ENCODE data around the gene MICB. TPM values are rescaled to one million over a fixed set of nuclear protein-coding genes. Genes with fewer than 3 reads are reported as not detected.

The MICB gene
- total and polyA plus RNA-seq, 2 of the 8 experiments (the other 6 are each of a cell fraction or from before 2014, with no cell fraction given): 16.2 to 25.3 TPM

DNA sequence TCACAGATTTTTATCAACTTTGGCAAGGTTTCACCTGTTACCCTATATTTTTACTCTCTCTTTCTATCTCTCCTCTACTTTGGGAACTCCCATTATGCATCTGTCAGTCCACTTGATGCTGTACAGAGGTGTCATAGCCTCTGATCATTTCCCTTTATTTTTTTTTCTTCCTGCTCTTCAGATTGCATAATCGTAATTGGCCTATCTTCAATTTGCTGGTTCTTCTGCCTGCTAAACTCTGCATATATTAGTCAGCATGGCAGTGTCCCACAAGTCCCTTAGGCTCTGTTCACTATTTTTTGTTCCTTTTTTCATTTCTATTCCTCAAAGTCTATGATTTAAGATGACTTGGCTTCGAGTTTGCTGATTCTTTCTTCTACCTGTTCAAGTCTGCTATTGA is 44.7 kb upstream of the MICB start:
- Histone ChIP-seq H3K79me1 (ENCODE audit: low read depth, low read length) (no peaks in the 10 kb centered on the region), H4K91ac (replicated peaks; ENCODE audit: insufficient read length, low read length) (no peak overlapping the region), H2AK5ac (ENCODE audit: low read depth, low read length) (no peak overlapping the region), H3K27me3 (replicated peaks in 1 of 4; ENCODE audit: control insufficient read depth in 3 of 4, extremely low read depth in 1 of 4, insufficient read depth in 3 of 4, low read length in 3 of 4) (no peaks in the 10 kb centered on the region), H4K20me1 (replicated peaks in 1 of 2; ENCODE audit: control insufficient read depth in 1 of 2, insufficient read depth in 2 of 2, low read length in 2 of 2) (no peaks in the 10 kb centered on the region), H3K18ac (ENCODE audit: extremely low read depth, low read length) (no peak overlapping the region), H3K14ac (ENCODE audit: insufficient read length) (no peak overlapping the region), H2BK12ac (ENCODE audit: low read depth, low read length) (no peak overlapping the region), H3K4ac (replicated peaks; ENCODE audit: insufficient read length, low read depth, low read length) (no peak overlapping the region), H3K4me1 (replicated peaks in 1 of 4; ENCODE audit: control insufficient read depth in 3 of 4, insufficient read depth in 4 of 4, low read length in 3 of 4) (peaks cover 0 to 3% (median 0%) of the 10 kb centered on the region in 4 experiments; a peak in 1 of 7 replicates), H3K4me3 (ENCODE audit: extremely low read depth in 1 of 4, insufficient read depth in 2 of 4, low read depth in 3 of 4, low read length in 4 of 4) (no peak overlapping the region), H3K4me2 (ENCODE audit: insufficient read depth in 1 of 2, low read depth in 2 of 2, low read length in 2 of 2) (no peak overlapping the region), H3K9ac (replicated peaks in 1 of 4; ENCODE audit: extremely low read depth in 1 of 4, low read depth in 3 of 4, low read length in 3 of 4) (no peak overlapping the region), H3K56ac (replicated peaks; ENCODE audit: insufficient read length, low read depth, low read length) (no peak overlapping the region), H4K8ac (ENCODE audit: extremely low read depth, insufficient read depth, low read length) (no peak overlapping the region), H3K36me3 (ENCODE audit: control insufficient read depth in 2 of 4, insufficient read depth in 4 of 4, low read length in 3 of 4) (no peaks in the 10 kb centered on the region), H4K5ac (ENCODE audit: insufficient read length, low read depth, low read length) (no peak overlapping the region), H2BK15ac (ENCODE audit: low read length) (no peak overlapping the region), H2BK120ac (replicated peaks; ENCODE audit: low read depth, low read length) (no peak overlapping the region), H3K23me2 (ENCODE audit: low read depth, low read length) (no peaks in the 10 kb centered on the region), H3K79me2 (ENCODE audit: control insufficient read depth in 1 of 2, insufficient read depth in 2 of 2, low read length in 2 of 2) (no peaks in the 10 kb centered on the region), H3K27ac (ENCODE audit: low read depth, low read length) (no peak overlapping the region), H2BK20ac (ENCODE audit: low read length) (no peak overlapping the region), H2AFZ (ENCODE audit: low read length) (no peak overlapping the region), H3K9me3 (ENCODE audit: insufficient read depth in 2 of 2, low read depth in 1 of 2, low read length in 1 of 2) (no peaks in the 10 kb centered on the region), H2BK5ac (ENCODE audit: low read depth, low read length) (no peak overlapping the region), H3K23ac (ENCODE audit: insufficient read length) (no peak overlapping the region)
- TF ChIP-seq CHD1 (IDR thresholded peaks at IDR 0.05; ENCODE audit: low read depth, low read length): no peak
- no peak for TF ChIP-seq POLR2AphosphoS5 (IDR thresholded peaks at IDR 0.05; ENCODE audit: low read depth, low read length)
- TF ChIP-seq SIN3A (conservative IDR thresholded peaks at IDR 0.05 in 1 of 2, IDR thresholded peaks at IDR 0.05 in 1 of 2; ENCODE audit: low read depth in 1 of 2, low read length in 2 of 2): no peak
- no peak for TF ChIP-seq TAF7 (optimal IDR thresholded peaks at IDR 0.05; ENCODE audit: borderline replicate concordance, low read depth, low read length)
- WGBS, 2 experiments (ENCODE audit: extremely low coverage in 1 of 2, insufficient coverage in 1 of 2, insufficient read length in 1 of 2, insufficient replicate concordance in 2 of 2, low coverage in 1 of 2, low lambda C conversion rate in 2 of 2, missing lambda C conversion rate in 1 of 2): 79% methylated on average over 2 of the region's 2 CpGs; no CpG with 5 or more reads in 1 of the 2 experiments
- no peak for FAIRE-seq
- ChIA-PET POLR2A (ENCODE audit: partially characterized antibody) (interaction anchor here (1.8 kb wide), 1 partner anchor 9 kb away, joined by 11 read pairs; no protein-coding TSS in a partner anchor), CTCF (ENCODE audit: partially characterized antibody) (no interaction called here)
- DNase-seq (ENCODE audit: low read depth in 1 of 2, low spot score in 2 of 2): no peak
